WI38 (cell line): ENCODE results near the gene SNAP23.

ENCODE experiments used
- H3K4me3 ChIP-seq: 2 replicates; pipeline ENCODE4 v1.5.1; 2011; ENCODE audit warnings: low read depth, mild to moderate bottlenecking, control low read depth, low read length
- CTCF ChIP-seq: IDR thresholded peaks from 2 replicates; pipeline ENCODE4 v1.5.1; 2012; ENCODE audit warnings: low read depth, mild to moderate bottlenecking, control low read depth, low read length

The SNAP23 gene

GRCh38 chr15:42498212-42499068, 3.0 kb downstream of the SNAP23 start:
- no peak overlapping the region for H3K4me3 ChIP-seq
- TF ChIP-seq CTCF = no peak

- no peak for TF ChIP-seq CTCF
- no peak overlapping the region for H3K4me3 ChIP-seq
These were observed 4.6 kb downstream of the SNAP23 start for GRCh38 chr15:42499858-42500609.

- H3K4me3 ChIP-seq = no peak overlapping the region
- TF ChIP-seq CTCF = no peak
These were observed 7.0 kb downstream of the SNAP23 start for GRCh38 chr15:42502477-42502876.

GRCh38 chr15:42503825-42504224, 8.4 kb downstream of the SNAP23 start:
- H3K4me3 ChIP-seq = no peak overlapping the region
- TF ChIP-seq CTCF = no peak

- no peak for TF ChIP-seq CTCF
- no peak overlapping the region for H3K4me3 ChIP-seq
These were observed 9.2 kb downstream of the SNAP23 start for GRCh38 chr15:42504631-42505030.

- H3K4me3 ChIP-seq = no peak overlapping the region
- no peak for TF ChIP-seq CTCF
These were observed 12.1 kb downstream of the SNAP23 start for GRCh38 chr15:42507514-42507913.

GRCh38 chr15:42508263-42508690, 12.8 kb downstream of the SNAP23 start:
- H3K4me3 ChIP-seq = no peak overlapping the region
- TF ChIP-seq CTCF = no peak
